HG02885 (cell line): Measurements from ENCODE around the gene HADHA.

Experiments used
- ATAC-seq: cut with Tn5 transposase; IDR thresholded peaks from one replicate; pipeline ENCODE4 v1.9.1; 2021; ENCODE audit warnings: mild to moderate bottlenecking; ENCODE audit not compliant: unreplicated experiment, poor library complexity

The HADHA gene

DNA sequence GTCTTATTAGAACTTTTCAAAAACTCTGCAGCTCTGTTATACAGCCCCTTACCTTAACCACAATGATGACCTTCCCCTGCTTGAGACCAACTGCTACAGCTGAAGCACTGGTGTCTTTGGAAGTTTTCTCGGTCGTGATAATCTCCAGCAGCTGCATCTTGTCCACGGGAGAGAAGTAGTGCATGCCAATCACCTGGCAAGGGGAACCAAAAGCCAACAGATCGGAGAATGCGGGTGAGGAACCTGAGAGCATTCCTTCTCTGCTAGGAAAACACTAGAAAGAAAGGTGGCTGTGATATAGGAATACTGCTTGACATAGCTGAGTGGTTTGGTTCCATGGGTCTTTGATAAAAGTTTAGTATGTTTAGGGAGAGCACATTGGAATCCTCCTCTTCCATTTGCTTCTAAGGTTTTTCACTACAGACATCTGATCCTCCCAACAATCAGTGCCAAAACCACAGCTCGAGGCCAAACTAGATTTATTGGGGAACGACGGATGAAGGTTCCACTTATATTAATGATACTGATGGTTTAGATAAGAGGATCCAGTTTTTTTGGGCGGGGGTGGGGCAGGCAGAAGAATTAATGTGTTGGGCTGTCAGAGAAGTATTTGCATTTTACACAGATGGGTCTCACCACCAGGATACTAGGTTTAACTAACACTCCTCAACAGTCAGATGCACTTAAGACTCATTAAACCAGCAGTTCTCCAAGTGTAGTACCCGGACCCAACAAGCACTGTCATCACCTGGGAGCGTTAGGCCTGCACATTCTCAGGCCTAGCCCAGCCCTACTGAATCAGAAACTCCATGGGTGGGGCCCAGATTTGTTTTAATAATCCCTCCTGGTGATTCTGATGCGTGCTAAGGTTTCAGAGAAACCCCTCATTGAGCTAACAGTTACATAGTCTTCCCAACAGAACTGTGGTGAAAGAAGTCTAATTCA lies 49.1 kb downstream of the HADHA start:
- ATAC-seq: no peak

DNA sequence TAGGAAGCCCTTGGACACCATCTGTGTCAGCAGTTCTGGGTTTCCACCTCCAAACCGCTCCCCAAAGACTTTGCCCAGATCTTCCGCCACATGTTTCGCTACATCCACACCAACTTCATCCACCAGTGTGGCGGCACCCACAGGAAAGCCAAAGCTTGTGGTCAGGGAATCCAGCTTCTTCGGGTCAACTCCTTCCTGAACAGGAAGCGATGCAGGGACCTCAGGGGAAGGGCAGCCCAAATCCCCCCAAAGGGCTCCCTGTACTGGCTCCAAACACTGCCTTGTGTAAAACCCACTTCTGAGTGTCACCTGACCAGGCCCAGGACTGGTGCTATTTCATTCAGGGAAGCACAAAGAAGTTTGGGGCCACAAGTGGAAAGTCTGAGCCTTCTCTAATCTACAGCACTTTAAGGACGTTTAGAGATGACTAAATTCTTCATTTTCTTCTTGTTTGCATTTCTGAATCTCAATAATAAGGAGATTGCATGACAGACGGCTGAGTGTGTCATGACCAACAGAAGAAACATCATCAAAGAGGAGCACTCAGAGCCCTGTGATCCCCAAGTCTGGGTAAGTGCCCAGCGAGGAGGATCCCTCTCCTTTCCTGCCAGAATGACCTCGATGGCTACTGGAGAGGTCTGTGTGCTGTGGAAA lies 50.7 kb downstream of the HADHA start:
- no peak for ATAC-seq

DNA sequence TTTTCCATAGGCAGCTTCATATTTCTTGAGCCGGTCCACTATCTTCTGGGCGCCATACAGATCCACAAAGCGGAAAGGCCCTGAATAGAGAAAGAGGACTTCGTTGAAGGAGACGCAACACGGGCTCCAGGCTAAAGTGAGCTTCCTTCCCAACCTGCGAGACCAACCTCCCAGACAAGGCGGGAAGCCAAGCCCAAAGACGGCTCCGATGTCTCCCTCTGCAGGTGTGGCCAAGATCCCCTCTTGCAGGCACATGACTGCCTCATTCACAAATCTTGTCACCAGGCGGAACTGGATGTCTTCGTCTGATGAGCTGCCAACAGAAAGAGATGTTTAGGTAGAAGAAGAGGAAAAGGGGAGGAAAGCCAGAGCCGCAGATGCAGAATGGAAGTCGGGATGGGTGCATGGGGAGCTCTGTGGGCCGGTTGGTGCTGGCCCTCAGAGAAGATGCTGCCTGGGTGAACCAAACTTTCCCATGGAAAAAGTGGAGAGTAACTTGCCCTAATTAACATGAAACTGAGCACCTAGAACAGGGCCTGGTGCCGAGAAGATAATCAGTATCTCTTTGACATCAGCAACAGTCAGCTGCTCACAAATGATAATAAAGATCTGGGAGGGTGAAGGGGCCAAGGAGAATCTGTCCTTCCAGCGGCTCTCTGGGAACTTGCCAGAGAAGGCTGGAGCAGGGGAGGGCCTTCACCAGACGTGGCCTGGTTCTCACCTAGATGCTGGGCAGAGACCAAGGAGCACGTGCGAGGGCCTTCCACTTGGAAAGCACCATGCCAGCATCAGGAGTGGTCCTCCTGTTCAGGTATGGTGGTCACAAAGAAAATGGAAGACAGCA lies 52.9 kb downstream of the HADHA start:
- ATAC-seq: no peak

DNA sequence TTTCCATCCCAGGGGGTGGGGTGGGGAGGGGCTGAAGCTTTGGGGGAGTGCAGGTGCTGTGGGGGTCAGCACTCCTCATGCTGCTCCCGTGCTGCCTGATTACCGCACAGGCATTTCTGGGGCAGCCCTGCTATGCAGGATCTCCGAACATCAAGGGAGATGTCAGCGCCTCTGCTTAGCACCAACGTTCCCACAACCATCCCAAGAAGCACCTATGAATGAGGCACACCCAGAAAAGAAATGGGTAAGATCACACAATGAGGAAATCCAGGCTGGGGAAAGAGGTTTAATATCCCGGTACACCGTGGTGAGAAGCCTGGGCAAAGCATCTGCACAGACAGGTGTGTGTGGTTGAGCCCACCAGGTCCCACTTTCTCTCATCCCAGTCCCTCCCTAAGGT lies 54.1 kb downstream of the HADHA start:
- no peak for ATAC-seq

DNA sequence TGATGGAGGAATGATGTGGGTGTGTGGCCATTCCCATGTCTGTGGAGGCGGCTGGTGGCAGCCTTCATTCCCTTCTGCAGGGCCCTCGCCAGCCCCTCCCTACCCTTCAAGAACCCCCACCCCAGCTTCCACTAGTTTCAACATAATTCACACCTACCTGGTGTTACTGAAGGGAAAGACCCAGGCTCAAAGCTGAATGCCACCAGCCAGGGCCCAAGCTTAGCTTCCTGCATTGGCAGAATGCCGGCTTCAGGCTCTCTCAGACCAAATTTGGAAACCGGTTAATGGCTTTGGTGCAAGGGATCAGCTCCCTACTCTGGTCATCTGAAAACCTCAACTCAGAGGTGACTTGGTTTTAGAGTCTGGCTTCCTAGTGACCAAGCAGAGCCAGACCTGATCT lies 54.7 kb downstream of the HADHA start:
- ATAC-seq: no peak

DNA sequence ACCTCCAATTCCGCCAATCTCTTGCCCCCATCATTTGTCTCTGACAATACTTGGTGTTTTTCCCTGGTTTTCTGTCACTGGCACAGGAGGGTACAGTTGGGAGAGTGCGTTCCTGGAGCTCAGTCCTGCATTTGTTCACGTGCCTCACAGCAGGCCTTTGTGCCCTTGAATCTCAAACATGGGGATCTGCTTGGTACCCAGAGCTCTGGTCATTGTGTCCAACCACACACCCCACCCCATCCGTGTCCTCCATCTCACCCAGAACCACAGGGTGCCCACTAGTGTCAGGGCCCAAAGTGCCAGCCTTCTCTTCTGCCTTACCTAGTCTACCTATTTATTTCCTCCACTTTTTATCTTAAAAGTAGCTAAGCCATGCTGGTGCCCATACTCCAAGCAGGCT lies 55.3 kb downstream of the HADHA start:
- no peak for ATAC-seq

DNA sequence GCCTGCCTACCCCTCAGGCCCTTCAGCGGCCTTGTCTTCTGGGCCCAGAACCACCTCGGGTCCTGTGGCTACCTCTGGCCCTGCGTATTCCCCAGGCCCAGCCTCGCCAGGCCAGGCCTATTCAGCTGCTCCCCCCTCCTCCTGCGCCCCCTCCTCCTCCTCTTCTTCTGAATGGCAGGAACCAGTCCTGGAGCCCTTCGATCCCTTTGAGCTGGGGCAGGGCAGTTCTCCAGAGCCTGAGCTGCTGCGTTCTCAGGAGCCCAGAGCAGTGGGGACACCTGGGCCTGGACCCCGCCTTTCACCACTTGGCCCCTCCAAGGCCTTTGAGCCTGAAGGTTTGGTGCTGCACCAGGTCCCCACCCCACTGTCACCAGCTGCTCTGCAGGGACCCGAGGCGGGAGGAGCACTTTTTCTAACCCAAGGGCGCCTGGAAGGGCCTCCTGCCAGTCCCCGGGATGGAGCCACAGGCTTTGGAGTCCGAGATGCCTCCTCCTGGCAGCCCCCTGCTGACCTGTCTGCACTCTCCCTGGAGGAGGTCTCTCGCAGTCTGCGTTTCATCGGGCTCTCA lies 56.8 kb downstream of the HADHA start:
- ATAC-seq: no peak

DNA sequence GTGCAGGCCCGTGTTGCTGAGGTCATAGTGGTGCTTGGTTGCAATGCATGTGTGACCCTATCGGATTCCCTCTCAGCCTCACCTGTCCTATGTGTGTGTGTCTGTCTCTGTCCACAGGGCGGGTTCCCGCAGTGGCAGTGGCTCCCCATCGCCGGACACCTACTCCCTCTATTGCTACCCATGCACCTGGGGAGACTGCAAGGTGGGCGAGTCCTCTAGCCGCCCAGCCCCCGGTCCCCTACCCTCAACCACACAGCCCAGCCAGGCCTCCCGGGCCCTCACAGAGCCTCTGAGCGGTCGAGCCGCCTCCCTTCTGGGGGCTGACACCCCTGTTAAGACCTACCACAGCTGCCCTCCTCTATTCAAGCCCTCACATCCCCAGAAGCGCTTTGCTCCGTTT lies 57.3 kb downstream of the HADHA start:
- ATAC-seq: no peak

DNA sequence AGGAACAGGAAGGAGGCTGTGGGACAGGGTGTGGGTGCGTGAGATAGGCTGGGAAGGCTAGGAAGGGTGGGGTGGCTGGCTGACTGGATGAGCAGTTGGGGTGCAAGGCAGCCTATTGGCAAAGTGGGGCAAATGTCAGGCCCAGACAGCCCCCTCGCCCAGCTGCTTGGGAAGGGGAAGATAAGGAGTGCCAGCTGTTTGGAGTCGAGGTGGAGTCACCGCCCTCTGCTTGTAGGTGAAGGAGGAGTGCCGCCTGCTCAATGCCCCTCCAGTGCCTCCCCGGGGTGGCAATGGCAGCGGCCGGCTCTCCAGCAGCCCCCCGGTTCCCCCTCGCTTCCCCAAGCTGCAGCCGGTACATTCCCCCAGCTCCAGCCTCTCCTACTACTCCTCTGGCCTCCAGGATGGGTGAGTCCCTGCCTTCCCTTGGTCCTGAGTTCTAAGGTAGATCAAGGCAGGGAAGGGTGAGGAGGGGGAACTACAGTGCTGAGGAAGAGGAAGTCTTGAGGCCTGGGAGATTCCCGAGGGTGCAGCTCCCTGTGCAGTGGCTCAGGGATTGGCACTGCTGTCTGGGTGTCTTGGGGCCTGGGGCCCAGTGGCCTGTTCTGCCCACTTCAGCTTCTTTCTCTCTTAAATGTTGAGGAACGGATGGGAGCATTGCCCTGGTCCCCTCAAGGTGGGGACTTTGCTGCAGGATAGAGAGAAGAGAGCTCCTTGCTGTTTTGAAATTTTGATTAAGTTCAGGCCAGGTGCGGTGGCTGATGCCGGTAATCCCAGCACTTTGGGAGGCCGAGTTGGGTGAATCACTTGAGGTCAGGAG lies 58.3 kb downstream of the HADHA start:
- ATAC-seq: no peak

DNA sequence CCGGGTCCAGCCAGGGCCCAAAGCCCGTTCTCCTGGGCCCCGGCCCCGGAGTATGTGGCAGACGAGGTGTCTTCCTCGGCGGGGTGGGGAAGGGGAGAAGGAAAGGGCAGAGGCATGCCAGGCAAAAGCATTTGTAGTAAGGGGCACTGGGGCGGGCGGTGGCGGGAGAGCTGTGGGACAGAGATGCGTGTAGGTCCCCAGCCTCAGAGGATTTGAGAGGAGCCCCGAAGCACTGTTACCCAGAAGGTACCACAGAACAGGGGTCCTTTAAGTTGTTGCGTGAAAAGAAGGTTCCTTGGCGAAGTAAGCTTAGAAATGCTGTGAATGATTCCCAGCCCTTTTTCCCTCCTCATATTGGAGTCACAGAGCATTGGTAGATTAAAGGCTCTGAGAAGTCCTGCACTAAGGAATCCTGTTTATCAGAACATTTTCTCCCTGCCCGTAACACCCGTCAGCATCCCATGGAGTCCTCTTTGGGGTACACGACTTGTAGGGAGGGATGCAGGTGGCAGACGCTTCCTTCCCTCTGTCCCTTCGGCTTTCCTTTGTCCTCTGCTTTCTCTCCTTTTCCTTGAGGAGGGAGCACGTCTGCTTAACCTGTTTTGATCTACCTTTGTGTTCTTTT lies 59.0 kb downstream of the HADHA start:
- ATAC-seq: no peak

DNA sequence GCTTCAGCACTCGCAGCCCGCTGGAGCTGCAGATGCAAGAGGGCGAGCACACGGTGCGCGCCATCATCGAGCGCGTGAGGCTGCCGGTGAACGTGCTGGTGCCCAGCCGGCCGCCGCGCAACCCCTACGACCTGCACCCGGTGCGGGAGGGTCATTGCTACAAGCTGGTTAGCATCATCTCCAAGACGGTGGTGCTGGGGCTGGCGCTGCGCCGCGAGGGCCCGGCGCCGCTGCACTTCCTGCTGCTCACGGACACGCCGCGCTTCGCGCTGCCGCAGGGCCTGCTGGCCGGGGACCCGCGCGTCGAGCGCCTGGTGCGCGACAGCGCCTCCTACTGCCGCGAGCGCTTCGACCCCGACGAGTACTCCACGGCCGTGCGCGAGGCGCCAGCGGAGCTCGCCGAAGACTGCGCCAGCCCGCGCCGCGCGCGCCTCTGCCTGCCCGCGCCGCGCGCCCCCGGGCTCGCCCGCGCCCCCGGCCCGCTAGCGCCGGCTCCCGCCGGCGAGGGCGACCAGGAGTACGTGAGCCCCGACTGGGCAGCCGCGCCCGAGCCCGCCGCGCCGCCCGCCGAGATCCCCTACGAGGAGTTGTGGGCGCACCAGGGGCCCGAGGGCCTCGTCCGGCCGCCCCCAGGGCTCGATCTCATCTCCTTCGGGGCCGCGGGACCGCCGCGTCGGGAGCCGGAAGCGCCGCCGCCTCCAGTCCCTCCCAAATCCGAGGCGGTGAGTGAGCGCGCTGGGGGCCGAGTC lies 59.7 kb downstream of the HADHA start:
- ATAC-seq: peak; percentile 88

DNA sequence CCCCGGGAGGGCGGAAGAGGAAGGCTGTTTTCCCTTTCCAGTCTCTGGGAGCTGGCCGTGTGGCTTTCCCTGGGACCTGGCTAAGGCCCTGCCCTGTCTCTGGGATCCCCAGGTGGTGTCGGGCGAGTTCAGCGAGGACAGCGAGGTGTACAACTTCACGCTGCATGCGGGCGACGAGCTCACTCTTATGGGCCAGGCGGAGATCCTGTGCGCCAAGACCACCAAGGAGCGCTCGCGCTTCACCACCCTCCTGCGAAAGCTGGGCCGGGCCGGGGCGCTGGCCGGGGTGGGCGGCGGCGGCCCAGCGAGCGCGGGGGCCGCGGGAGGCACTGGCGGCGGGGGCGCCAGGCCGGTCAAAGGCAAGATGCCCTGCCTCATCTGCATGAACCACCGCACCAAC lies 60.3 kb downstream of the HADHA start:
- ATAC-seq: no peak

DNA sequence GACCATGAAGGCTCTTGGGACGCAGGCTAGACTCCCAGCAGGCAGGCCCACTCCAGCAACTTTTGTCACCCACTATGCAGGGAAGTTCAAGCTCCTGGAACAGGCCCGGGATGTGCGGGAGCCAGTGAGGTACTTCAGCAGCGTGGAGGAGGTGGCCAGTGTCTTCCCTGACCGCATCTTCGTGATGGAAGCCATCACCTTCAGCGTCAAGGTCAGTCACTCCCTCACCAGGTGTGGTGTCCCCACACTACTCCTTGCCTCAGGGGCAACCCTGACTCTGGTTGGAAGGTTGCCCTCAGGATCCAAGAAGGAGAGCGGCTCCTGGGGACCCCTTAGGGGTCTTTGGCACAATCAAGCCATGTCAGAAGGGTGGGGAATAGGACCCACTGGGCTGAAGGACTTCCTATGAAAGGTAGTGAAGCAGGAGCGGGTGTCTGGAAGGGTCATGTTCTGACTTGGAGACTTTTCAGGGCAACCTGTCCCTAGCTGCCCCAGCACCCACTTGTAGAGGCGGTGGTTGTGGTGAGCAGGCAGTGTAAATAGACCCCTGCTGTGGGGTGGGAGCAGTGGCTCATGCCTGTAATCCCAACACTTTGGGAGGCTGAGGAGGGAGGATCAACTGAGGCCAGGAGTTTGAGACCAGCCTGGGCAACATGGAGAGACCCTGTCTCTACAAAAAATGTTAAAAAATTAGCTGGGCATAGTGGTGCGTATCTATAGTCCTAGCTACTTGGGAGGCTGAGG lies 61.4 kb downstream of the HADHA start:
- no peak for ATAC-seq

DNA sequence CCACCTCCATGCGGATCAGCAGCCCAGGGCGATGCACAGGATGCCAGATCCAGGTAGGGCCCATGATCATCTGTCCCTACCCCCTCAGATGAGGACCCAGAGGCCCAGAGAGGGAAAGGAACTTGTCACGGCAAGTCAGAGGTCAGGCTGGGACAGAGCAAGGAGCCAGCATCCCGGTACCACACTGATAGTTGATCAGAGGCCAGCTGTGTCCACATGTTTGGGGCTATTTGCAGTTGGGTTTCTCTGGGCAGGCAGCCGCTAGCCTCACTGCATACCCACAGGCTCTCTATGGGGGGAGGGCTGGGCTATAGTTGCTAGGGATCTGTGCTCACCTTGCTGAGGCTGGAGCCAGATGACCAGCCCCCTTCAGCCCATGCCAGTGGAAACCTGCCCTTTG lies 62.0 kb downstream of the HADHA start:
- ATAC-seq: no peak

DNA sequence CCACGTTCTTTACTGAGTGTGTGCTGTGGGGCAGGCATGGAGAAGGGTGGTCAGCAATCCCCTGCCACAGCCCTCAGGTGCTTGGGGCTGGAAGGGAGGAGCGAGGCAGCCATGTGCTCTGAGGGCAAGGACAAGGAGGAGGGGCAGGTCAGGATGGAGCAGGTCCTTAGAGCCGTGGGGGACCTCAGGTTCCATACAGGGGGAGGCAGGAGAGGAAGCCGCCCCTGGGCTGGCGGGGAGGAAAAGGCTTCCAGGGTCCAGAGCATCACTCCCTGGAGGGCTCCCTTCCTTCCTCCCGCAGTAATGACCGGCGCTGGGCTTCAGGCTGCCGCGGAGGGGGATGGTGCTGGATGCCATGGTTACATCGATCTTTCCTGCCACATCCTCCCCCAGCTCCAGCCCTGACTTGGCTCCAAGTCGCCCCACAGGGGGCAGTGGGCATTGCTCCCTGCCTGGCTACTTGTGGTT lies 65.0 kb downstream of the HADHA start:
- no peak for ATAC-seq

DNA sequence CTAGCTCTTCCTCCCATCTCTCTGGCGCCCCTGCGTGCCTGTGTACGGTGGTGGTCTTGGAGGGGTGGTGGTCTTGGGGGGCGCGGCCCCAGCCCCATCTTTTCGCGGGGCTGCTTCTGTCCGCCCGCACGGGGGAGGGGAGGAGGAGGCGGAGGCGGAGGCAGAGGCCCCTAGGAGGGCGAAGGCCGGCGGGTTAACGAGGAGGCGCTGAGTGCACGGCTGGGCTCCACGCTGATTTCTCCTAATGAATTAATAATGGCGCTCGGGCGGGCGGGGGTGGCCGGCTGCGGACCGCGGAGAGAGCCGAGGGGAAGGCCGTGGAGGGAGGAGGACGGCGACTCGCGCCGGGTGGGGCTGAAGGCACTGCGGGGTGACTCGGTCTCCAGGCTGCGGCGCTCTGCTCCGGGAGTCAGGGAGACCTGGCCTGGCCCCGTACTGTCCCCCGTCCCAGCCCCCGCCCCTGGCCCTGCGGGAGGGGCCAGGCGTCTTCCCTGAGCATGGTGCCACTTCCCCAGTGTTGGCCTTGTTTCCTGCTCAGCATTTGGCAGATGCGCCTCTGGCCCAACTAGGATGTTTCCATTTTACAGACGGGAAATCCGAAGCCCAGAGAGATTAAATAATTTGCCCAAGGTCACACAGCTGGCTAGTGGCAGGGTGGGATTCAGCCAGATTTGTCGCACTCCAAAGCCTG lies 65.5 kb downstream of the HADHA start:
- no peak for ATAC-seq

DNA sequence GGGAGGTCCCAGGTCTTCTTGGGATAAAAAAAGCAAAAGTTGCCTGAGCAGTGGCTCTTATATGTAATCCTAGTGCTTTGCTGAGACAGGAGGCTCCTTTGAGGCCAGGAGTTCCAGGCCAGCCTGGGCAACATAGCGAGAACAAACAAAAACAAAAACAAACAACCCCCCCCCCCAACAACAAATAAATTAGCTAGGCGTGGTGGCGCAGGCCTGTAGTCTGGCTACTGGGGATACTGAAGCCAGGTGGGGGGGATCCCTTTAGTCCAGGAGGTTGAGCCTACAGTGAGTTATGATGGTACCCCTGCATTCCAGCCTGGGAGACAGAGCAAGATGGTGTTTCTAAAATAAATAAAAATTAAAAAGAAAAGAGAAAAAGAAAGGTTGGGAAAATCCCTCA lies 66.2 kb downstream of the HADHA start:
- ATAC-seq: no peak
